ENCODE data around the gene POLR1E. TPM values are rescaled to one million over a fixed set of nuclear protein-coding genes. Genes with fewer than 3 reads are reported as not detected.

POLR1E gene
- total and polyA plus RNA-seq, 10 of the 15 experiments (the other 5 are each of a cell fraction or from before 2014, with no cell fraction given): 13.7 to 71.3 (median 50.4) TPM

DNA sequence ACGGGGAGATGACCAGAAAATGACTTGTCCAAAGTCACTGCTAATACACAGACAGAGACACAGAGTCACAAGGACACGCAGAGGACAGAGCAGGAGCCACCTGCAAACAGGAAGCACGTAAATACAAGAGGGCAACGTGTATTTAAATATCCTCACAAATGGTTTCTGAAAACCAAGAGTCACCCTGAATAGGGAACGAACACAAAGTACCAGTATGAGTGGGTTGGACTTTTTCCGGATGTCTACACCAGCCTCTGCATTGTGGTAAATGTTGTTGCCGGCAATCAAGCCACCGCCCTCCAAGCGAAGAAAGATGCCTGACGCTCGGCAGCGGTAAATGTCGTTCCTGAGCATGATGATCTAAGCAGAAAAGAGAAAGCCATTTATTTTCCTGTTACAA is 46.0 kb downstream of the POLR1E start (continued):
- TF ChIP-seq, protein P1, sequence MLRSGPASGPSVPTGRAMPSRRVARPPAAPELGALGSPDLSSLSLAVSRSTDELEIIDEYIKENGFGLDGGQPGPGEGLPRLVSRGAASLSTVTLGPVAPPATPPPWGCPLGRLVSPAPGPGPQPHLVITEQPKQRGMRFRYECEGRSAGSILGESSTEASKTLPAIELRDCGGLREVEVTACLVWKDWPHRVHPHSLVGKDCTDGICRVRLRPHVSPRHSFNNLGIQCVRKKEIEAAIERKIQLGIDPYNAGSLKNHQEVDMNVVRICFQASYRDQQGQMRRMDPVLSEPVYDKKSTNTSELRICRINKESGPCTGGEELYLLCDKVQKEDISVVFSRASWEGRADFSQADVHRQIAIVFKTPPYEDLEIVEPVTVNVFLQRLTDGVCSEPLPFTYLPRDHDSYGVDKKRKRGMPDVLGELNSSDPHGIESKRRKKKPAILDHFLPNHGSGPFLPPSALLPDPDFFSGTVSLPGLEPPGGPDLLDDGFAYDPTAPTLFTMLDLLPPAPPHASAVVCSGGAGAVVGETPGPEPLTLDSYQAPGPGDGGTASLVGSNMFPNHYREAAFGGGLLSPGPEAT (IDR thresholded peaks at IDR 0.05; ENCODE audit: low read depth): peak; percentile 24; the same call in 1 of the 2 replicates
- peak; percentile 47 for TF ChIP-seq JUNB (IDR thresholded peaks at IDR 0.05)
- TF ChIP-seq PAX8 (IDR thresholded peaks at IDR 0.05): no peak
- TF ChIP-seq, protein P2, sequence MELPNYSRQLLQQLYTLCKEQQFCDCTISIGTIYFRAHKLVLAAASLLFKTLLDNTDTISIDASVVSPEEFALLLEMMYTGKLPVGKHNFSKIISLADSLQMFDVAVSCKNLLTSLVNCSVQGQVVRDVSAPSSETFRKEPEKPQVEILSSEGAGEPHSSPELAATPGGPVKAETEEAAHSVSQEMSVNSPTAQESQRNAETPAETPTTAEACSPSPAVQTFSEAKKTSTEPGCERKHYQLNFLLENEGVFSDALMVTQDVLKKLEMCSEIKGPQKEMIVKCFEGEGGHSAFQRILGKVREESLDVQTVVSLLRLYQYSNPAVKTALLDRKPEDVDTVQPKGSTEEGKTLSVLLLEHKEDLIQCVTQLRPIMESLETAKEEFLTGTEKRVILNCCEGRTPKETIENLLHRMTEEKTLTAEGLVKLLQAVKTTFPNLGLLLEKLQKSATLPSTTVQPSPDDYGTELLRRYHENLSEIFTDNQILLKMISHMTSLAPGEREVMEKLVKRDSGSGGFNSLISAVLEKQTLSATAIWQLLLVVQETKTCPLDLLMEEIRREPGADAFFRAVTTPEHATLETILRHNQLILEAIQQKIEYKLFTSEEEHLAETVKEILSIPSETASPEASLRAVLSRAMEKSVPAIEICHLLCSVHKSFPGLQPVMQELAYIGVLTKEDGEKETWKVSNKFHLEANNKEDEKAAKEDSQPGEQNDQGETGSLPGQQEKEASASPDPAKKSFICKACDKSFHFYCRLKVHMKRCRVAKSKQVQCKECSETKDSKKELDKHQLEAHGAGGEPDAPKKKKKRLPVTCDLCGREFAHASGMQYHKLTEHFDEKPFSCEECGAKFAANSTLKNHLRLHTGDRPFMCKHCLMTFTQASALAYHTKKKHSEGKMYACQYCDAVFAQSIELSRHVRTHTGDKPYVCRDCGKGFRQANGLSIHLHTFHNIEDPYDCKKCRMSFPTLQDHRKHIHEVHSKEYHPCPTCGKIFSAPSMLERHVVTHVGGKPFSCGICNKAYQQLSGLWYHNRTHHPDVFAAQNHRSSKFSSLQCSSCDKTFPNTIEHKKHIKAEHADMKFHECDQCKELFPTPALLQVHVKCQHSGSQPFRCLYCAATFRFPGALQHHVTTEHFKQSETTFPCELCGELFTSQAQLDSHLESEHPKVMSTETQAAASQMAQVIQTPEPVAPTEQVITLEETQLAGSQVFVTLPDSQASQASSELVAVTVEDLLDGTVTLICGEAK (IDR thresholded peaks at IDR 0.05; ENCODE audit: borderline replicate concordance): no peak
- TF ChIP-seq, protein P3, sequence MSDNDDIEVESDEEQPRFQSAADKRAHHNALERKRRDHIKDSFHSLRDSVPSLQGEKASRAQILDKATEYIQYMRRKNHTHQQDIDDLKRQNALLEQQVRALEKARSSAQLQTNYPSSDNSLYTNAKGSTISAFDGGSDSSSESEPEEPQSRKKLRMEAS (IDR thresholded peaks at IDR 0.05; ENCODE audit: low read depth, low read length): no peak
- TF ChIP-seq ASH2L (IDR thresholded peaks at IDR 0.05; ENCODE audit: borderline replicate concordance, low read depth): no peak
- TF ChIP-seq POLR2AphosphoS2 (IDR thresholded peaks at IDR 0.05; ENCODE audit: low read depth, low read length): no peak
- TF ChIP-seq, protein P4, sequence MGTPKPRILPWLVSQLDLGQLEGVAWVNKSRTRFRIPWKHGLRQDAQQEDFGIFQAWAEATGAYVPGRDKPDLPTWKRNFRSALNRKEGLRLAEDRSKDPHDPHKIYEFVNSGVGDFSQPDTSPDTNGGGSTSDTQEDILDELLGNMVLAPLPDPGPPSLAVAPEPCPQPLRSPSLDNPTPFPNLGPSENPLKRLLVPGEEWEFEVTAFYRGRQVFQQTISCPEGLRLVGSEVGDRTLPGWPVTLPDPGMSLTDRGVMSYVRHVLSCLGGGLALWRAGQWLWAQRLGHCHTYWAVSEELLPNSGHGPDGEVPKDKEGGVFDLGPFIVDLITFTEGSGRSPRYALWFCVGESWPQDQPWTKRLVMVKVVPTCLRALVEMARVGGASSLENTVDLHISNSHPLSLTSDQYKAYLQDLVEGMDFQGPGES (IDR thresholded peaks at IDR 0.05): no peak
- no peak; the same call in 1 of the 2 replicates for TF ChIP-seq ZBED1 (IDR thresholded peaks at IDR 0.05; ENCODE audit: borderline replicate concordance)
- TF ChIP-seq CBX5 (IDR thresholded peaks at IDR 0.05; ENCODE audit: low read depth): no peak; the same call in 1 of the 2 replicates
- no peak for TF ChIP-seq TAF1 (IDR thresholded peaks at IDR 0.05; ENCODE audit: borderline replicate concordance, low read depth, low read length)
- TF ChIP-seq WRNIP1 (IDR thresholded peaks at IDR 0.05; ENCODE audit: borderline replicate concordance, low read depth, low read length): no peak
- no peak for TF ChIP-seq NR2C2 (IDR thresholded peaks at IDR 0.05; ENCODE audit: borderline replicate concordance, control insufficient read depth, insufficient read length, low read depth)
- no peak for TF ChIP-seq BACH1 (IDR thresholded peaks at IDR 0.05; ENCODE audit: borderline replicate concordance)
- TF ChIP-seq, protein P5, sequence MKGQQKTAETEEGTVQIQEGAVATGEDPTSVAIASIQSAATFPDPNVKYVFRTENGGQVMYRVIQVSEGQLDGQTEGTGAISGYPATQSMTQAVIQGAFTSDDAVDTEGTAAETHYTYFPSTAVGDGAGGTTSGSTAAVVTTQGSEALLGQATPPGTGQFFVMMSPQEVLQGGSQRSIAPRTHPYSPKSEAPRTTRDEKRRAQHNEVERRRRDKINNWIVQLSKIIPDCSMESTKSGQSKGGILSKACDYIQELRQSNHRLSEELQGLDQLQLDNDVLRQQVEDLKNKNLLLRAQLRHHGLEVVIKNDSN (IDR thresholded peaks at IDR 0.05; ENCODE audit: borderline replicate concordance, extremely low read length, insufficient read depth, low read depth, low read length): no peak
- TF ChIP-seq BMI1 (IDR thresholded peaks at IDR 0.05; ENCODE audit: borderline replicate concordance): no peak
- TF ChIP-seq, protein P6, sequence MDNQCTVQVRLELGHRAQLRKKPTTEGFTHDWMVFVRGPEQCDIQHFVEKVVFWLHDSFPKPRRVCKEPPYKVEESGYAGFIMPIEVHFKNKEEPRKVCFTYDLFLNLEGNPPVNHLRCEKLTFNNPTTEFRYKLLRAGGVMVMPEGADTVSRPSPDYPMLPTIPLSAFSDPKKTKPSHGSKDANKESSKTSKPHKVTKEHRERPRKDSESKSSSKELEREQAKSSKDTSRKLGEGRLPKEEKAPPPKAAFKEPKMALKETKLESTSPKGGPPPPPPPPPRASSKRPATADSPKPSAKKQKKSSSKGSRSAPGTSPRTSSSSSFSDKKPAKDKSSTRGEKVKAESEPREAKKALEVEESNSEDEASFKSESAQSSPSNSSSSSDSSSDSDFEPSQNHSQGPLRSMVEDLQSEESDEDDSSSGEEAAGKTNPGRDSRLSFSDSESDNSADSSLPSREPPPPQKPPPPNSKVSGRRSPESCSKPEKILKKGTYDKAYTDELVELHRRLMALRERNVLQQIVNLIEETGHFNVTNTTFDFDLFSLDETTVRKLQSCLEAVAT (IDR thresholded peaks at IDR 0.05): no peak
- no peak for TF ChIP-seq STAT3 (IDR thresholded peaks at IDR 0.05; ENCODE audit: low read depth, low read length)

Measured in GM12878 (cell line).